ENCODE measurements around the gene GNB1.
"Not testable (repeated sequence)": the region's sequence is repeated elsewhere in the genome, so short reads cannot be mapped to it uniquely, and the experiment has no call there.

The GNB1 gene

GRCh38 chr1:1858382-1859086, 32.4 kb downstream of the GNB1 start:
- DNase-seq (ENCODE audit: low spot score) = peak; percentile 37

DNA sequence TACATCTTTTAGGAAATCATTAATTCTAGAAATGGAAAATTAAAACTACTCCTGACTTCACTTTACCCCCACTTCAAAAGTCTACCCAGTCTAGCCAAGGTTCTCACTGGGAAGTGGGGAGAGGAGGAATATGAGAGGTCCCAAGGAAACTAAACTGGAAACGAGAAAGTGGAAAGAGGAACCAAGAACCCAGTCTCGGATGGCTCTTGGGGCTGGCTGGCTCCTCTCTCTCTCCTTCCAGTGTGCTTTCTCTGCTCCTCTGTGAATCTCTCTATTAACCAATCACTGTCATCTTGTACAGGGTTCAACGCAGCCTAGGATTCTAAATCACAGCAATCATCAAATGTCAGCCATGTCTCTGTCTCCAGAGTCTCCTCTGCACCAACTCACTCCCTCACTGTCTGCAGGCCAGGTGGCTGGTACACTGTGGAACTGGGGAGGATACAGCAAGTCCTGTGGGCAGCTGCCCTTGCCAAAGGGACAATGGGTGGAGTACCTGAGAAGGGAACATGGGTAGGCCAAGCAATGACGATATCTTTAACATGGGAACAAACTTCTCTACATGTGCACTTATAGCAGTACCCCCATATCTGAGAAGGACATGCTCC, 33.7 kb downstream of the GNB1 start:
- no peak for DNase-seq (ENCODE audit: low spot score)

DNA sequence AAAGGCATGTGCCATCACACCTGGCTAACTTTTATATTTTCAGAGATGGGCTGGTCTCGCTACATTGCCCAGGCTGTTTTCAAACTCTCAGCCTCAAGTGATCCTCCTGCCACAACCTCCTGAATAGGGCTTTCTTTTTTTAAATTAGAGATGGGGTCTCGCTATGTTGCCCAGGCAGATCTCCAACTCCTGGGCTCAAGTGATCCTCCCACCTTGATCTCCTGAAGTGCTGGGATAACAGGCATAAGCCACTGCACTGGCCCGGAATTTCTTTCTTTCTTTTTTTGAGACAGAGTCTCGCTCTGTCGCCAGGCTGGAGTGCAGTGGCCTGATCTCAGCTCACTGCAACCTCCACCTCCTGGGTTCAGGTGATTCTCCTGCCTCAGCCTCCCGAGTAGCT, 34.7 kb downstream of the GNB1 start:
- not testable (repeated sequence) for DNase-seq (ENCODE audit: low spot score)

DNA sequence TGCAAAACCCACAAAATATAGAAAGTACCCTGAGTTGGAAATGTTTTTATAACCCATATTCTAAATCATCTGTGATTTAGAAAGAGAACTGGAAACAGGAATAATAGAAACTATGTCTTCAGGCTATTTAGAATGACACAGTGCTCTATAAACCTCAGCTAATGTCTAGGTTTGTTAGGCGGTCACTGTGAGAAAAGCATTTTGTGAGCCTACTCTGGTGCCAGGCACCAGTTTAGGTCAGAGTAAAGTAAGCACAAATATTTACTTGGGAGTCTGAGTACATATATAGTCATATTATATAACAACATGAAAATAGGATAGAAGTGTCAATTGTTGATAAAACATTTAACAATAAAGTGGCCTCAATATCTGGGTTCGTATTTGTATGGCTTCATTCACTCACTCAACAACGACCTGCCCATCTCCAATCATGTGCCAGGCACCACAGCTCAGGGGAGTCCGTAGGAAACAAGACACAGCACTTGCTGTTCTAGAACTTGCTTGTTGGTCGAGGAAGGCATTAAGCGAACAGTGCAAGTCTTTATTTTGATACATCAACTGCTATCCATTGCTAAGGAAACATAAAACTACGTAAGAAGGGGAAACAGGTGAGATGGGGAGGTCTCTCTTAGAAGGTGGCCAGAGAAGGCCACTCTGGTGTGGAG, 37.2 kb downstream of the GNB1 start:
- no peak for DNase-seq (ENCODE audit: low spot score)

- no peak for DNase-seq (ENCODE audit: low spot score)
These were observed 38.1 kb downstream of the GNB1 start for GRCh38 chr1:1852619-1853414.

DNA sequence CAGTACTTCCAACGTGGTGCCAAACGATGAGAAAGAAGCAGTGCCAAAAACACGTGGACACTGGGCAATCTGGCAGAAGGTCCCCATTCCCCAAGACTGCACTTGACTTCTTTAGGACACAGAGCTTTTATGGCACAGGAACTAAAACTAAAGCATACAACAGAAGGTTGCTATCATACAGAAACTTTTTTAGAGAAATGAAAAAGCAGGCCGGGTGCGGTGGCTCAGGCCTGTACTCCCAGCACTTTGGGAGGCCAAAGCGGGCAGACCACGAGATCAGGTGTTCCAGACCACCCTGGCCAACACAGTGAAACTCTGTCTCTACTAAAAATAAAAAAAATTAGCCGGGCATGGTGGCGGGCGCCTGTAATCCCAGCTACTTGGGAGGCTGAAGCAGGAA, 43.0 kb downstream of the GNB1 start:
- no peak for DNase-seq (ENCODE audit: low spot score)

DNA sequence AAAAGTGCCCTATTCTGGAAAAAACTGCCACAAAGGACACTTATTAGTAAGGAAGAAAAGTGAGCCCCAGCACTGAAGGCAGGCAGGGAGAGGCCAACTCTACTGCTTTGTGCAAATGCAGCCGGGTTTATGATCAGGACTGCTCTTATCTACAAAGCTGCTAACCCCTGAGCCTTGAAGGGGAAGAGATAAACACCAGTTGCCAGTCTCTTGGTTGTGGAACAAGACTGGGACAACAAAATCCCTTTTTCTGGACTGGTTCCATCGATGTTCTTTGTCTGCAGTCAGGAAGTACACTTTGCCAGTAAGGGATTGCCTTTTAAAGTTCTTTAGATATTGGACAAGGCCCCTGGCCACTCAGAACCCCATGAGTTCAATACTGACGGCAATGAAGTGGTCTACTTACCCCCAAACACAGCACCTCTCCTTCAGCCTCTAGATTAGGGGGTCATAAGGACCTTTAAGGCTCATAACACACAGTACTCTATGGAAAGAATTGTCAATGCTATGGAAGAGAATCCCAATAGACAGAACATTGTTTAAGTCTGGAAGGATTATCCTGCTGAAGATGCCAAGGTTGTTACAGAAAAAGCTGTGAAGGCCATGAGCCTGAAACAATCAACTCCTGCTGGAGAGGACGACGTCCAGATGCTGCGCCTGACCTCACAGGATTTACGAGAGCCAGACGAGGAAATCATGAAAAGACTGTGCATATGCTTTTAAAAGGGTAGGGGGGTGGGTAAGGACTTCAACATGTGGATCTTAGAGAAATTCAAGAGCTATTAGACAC, 43.6 kb downstream of the GNB1 start:
- no peak for DNase-seq (ENCODE audit: low spot score)

- DNase-seq (ENCODE audit: low spot score) = no peak
These were observed 44.4 kb downstream of the GNB1 start for GRCh38 chr1:1846386-1846918.

- DNase-seq (ENCODE audit: low spot score) = no peak
These were observed 48.3 kb downstream of the GNB1 start for GRCh38 chr1:1842360-1843146.

- no peak for DNase-seq (ENCODE audit: low spot score)
These were observed 49.3 kb downstream of the GNB1 start for GRCh38 chr1:1841575-1841995.

GRCh38 chr1:1839311-1839965, 51.4 kb downstream of the GNB1 start:
- DNase-seq (ENCODE audit: low spot score) = no peak

DNA sequence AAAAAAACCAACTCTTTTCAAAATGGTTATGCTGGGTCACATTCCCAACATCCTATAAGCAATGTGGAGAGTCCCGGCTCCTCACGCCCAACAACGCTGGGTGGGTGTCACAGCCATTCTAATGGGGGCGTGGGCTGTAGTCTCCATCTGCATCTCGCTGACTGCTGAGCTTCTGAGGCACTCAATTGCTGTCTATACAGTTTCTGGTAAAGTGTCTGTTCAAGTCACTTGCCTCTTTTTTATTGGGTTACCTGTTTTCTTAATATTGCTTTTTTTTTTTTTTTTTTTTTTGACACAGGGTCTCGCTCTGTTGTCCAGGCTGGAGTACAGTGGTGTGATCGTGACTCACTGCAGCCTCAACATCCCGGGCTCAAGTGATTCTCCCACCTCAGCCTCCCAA, 54.8 kb downstream of the GNB1 start:
- DNase-seq (ENCODE audit: low spot score) = no peak

DNA sequence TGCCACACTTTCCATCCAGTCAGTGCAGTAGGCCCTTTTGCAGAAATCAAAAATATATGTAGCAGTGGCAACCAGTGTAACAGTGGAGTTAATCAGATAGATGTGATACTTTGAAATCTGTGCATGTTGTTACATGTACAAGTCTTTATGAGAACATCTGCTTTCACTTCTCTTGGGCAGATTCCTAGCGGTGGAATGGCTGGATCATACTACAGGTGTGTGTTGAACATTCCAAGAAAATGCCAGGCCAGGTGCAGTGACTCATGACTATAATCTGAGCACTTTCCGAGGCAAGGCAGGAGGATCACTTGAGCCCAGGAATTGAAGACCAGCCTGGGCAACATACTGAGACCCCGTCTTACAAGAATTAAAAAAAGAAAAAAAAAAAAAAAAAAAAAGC, 55.3 kb downstream of the GNB1 start:
- DNase-seq (ENCODE audit: low spot score) = no peak

GRCh38 chr1:1833916-1834325, 57.0 kb downstream of the GNB1 start:
- DNase-seq (ENCODE audit: low spot score) = no peak

DNA sequence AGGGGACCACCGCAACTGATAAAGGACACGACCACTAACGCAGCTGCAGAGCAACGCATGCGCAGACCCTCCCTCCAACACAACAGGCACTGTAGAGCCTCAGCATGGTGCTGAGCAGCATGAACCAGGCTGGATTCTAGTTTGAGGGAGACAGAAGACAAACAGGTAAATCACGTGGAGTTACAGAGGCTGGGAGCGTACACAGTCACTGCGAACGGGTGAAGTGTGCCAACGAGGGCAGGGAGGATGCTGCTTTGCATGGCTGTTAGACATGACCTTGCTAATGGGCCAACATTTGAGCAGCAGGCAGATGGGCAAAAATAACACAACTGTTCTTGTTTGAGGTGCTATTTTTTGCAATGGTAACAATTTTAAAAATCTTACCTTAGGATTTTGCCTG, 57.4 kb downstream of the GNB1 start:
- no peak for DNase-seq (ENCODE audit: low spot score)

DNA sequence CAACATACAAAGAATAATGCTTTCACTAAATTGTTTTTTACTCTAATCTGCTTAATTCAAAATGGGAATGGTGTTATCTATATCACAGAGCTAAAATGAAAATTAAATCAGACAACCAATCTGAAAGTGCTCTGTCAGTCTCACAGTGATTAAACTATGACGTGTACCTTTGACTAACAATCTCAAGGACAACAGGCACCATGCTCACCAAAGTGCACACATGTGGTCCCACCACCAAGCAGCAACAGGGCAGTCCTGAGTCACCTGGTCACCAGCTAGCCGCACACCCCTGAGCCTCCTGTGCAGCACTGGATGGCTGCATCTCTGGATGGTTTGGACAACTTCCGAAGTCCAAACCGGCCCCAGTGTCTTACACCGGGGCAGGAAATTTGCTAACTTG, 58.1 kb downstream of the GNB1 start:
- DNase-seq (ENCODE audit: low spot score) = no peak

GRCh38 chr1:1832166-1832565, 58.7 kb downstream of the GNB1 start:
- no peak for DNase-seq (ENCODE audit: low spot score)

DNA sequence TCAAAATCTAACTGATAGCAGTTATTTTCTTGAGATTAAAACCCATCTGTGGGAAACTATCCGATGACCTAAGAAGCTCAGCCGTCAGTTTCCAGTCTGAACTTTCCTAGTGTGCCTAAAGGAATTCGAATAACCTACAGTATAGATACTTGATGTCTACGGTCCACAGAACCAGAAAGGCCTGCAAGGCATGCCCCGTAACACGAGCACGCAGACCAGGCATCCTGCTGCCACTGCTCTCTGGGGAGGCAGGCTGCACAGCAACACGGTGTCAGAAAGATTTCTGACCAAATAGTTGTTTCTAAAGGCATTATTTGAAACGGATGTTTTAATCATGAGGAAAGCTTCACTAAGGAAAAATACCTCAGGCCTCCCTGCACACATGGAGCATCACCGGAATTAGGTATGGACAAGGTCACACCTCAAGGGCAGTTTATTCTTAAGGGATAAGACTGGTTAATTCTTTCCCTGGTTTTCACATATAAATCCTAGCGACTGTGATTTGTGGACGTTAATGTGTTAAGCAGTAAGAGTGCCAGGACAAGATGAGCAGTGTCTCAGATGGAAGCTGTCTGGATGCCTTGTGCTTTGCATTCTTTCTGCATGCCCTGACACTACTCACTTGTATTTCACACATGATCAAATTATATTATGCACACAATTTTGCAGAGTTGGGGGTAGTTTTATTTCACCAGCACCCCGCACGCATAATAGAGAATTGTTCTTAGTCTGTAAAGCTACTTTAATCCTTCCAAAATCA, 63.6 kb downstream of the GNB1 start:
- no peak for DNase-seq (ENCODE audit: low spot score)

DNA sequence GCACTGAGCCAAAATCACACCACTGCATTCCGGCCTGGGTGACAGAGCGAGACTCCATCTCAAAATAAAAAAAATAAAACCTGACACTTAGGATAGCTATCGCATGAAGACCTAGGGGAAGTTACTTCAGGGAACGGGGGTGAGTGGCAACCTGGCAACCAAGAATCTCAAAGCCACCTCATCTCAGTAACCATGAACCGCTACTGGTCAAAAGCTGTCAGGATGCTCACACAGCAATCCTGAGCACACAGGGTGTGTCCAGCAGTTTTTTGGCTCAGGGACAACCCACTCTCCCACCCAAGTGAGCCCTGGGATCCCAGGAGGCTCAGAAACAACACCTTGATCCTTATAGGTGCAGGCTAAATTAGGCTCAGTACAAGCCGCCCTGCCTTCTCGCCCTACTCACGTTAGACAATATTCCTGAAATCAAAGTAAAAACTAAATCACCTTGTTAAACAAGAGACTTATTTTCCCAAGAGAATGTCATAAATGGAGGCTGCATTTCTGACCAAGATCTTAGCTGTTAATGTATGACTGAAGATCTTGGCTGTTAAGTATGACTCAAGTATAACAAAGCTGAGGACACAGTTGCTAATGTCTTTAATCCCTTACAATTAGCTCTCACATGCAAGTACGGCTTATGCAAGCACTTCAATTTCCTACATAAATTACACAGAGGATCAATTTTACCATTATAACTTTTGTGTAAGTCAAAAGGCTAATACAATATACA, 64.4 kb downstream of the GNB1 start:
- no peak for DNase-seq (ENCODE audit: low spot score)
